A549 (cell line): Measurements from ENCODE around the gene PRELP.

Experiments used
- ESRRA ChIP-seq: fragments of 150-350 bp; IDR thresholded peaks from 2 replicates; pipeline ENCODE4 v1.6.1; 2014; ENCODE audit warnings: mild to moderate bottlenecking, low read length, borderline replicate concordance
- HDAC2 ChIP-seq: fragments of 200-600 bp; sonication (generic); IDR thresholded peaks from 2 replicates; pipeline ENCODE4 v1.6.1; 2016
- MAFK ChIP-seq: fragments of 450-650 bp; IDR thresholded peaks from 2 replicates; pipeline ENCODE4 v1.6.1; 2014; ENCODE audit not compliant: partially characterized antibody
- TF ChIP-seq, protein P1 (sequence below): fragments of >200 bp; sonication (Bioruptor Twin); formaldehyde crosslinking; IDR thresholded peaks from 3 replicates; pipeline ENCODE4 v1.5.1; 2016

DNA sequence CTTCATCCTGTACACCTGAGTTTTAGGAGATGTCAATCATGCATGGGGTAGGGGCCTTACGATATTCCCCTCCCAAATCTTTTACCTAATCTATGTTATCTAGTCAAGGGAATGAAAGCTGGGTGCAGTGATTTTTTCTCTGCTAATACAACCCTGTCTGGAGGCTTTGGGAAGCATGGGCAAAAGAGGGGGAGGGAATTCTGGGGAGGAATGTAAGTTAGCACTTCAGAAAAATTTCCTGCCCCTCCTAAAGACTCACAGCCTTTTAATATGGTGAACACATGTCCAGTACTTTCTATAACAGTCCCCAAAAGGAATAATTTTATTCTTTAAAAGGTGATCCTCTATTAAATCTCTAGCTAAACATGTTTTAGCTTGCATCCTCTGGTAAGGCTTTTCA is 25.6 kb upstream of the PRELP start:
- no peak for TF ChIP-seq MAFK
- TF ChIP-seq ESRRA, result no peak
- TF ChIP-seq HDAC2, result no peak
- TF ChIP-seq, protein P1, sequence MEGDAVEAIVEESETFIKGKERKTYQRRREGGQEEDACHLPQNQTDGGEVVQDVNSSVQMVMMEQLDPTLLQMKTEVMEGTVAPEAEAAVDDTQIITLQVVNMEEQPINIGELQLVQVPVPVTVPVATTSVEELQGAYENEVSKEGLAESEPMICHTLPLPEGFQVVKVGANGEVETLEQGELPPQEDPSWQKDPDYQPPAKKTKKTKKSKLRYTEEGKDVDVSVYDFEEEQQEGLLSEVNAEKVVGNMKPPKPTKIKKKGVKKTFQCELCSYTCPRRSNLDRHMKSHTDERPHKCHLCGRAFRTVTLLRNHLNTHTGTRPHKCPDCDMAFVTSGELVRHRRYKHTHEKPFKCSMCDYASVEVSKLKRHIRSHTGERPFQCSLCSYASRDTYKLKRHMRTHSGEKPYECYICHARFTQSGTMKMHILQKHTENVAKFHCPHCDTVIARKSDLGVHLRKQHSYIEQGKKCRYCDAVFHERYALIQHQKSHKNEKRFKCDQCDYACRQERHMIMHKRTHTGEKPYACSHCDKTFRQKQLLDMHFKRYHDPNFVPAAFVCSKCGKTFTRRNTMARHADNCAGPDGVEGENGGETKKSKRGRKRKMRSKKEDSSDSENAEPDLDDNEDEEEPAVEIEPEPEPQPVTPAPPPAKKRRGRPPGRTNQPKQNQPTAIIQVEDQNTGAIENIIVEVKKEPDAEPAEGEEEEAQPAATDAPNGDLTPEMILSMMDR, result no peak
